ENCODE measurements around the gene FTSJ1.

Gene FTSJ1

DNA sequence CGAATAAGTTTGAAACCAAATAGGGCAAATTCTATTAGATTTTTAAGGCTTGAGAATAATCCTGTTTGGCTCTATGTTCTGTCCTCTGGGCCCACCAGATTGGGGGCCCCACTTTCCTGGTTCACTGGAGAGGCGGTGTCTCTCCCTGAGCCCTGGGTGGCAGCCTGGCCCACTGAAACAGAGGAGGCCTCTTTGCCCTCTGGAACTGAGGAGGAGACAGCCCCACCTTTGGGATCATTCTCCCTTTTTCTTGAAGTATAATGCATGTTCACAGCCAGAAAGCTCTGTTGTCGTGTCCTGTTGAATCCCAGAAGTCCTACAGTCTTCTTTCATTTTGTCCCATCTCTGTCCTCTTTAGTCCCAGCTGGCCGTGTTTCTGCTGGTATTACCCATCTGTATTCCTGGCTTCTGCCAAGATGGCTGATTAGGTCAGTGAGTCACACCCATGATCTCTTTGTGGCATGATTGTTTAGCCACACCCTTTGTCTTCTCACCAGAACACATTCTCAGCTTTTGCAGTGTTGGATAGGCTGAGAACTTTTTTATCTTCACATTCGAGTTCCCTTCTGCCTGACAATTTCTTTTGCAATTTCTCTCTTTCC is 55.5 kb downstream of the FTSJ1 start:
- peak in 1 of 2 experiments; percentile 9 for DNase-seq

DNA sequence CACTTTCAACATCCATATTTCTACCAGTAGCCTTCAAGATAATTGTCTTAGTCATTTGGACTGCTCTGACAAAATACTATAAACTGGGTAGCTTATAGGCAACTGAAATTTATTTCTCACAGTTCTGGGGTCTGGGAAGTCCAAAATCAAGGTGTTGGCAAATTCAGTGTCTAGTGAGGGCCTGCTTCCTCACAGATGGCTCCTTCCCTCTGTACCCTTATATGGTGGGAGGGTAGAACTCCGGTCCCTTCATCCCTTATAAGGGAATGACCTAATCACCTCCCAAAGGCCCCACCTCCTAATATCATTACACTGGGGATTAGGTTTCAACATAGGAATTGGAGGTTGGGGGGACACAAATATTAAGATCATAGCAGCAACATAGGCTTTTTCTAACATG is 56.2 kb downstream of the FTSJ1 start:
- no peak for DNase-seq

DNA sequence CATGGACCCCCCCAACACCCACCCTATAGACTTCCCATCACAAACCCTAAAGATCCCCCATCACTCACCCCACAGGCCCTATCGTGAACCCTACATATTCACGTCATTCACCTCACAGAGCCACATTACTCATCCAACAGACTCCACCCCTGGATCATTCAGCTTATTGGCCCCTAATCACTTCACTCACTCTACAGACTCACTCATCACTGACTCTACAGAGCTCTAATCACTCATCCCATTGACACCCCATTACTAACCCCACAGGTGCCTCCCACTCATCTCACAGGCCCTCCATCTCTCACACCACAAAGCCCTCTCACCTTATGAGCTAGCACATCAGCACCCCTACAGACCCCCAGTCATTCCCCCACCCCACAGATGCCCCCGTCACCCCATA is 57.2 kb downstream of the FTSJ1 start:
- no peak for DNase-seq

Measured in AML-193 (cell line).